WTC11 (cell line): ENCODE results near the gene POFUT2. TPM values are rescaled to one million over a fixed set of nuclear protein-coding genes. Genes with fewer than 3 reads are reported as not detected.

Experiments
- ATAC-seq: fragments of 200-7000 bp; cut with Tn5 transposase; 2 replicates; pipeline ENCODE4 v1.10.0; 2021; ENCODE audit warnings: mild to moderate bottlenecking, moderate library complexity
- CTCF ChIA-PET: fragments of 300-600 bp; sonication (Branson Sonifier 250); formaldehyde crosslinking; loops from one replicate; lab custom pipeline; 2021; ENCODE audit warnings: antibody characterized with exemption; lab: Charles Lee
- POLR2A ChIA-PET: fragments of 350-600 bp; sonication (Branson Sonifier 250); formaldehyde crosslinking; loops from one replicate; lab custom pipeline; 2021; ENCODE audit warnings: antibody characterized with exemption; lab: Charles Lee
- DNase-seq: peaks from one replicate; pipeline ENCODE4 v3.0.0; 2021; ENCODE audit warnings: low spot score
- H3K27ac Mint-ChIP-seq: 2 replicates; pipeline ENCODE4 v1.8.0; 2021; ENCODE audit warnings: mixed read lengths
- H3K27me3 Mint-ChIP-seq: 2 replicates; pipeline ENCODE4 v1.8.0; 2021; ENCODE audit warnings: low read depth, mild to moderate bottlenecking, moderate library complexity, mixed read lengths
- H3K36me3 Mint-ChIP-seq: 2 replicates; pipeline ENCODE4 v1.8.0; 2021; ENCODE audit warnings: mixed read lengths
- H3K4me1 Mint-ChIP-seq: 2 replicates; pipeline ENCODE4 v1.8.0; 2022; ENCODE audit warnings: mixed read lengths
- H3K4me3 Mint-ChIP-seq: 2 replicates; pipeline ENCODE4 v1.8.0; 2021; ENCODE audit warnings: mild to moderate bottlenecking, moderate library complexity, mixed read lengths
- H3K9me3 Mint-ChIP-seq: 2 replicates; pipeline ENCODE4 v1.8.0; 2021; ENCODE audit warnings: mixed read lengths
- ATF6 ChIP-seq: sonication (generic); formaldehyde crosslinking; IDR thresholded peaks from 2 replicates; pipeline ENCODE4 v1.8.1; 2023; ENCODE audit warnings: mild to moderate bottlenecking, missing genetic modification reagents
- CDX4 ChIP-seq: fragments of 250-450 bp; sonication (Bioruptor Pico); IDR thresholded peaks from 2 replicates; pipeline ENCODE4 v1.9.0; 2021; ENCODE audit warnings: moderate library complexity, mild to moderate bottlenecking, inconsistent platforms, borderline replicate concordance
- FOXP1 ChIP-seq: sonication (generic); formaldehyde crosslinking; IDR thresholded peaks from 2 replicates; pipeline ENCODE4 v1.8.0; 2022; ENCODE audit warnings: missing genetic modification reagents, mild to moderate bottlenecking, moderate library complexity, borderline replicate concordance
- FOXP4 ChIP-seq: sonication (generic); formaldehyde crosslinking; IDR thresholded peaks from 2 replicates; pipeline ENCODE4 v1.8.0; 2022; ENCODE audit warnings: mild to moderate bottlenecking, missing genetic modification reagents
- HMGA2 ChIP-seq: fragments of 250-450 bp; sonication (Bioruptor Pico); IDR thresholded peaks from 2 replicates; pipeline ENCODE4 v1.4.0; 2021; ENCODE audit warnings: mild to moderate bottlenecking, moderate library complexity
- HMGXB4 ChIP-seq: sonication (generic); formaldehyde crosslinking; IDR thresholded peaks from 2 replicates; pipeline ENCODE4 v1.8.1; 2023; ENCODE audit warnings: mild to moderate bottlenecking, moderate library complexity, missing genetic modification reagents
- IRF1 ChIP-seq: sonication (generic); formaldehyde crosslinking; IDR thresholded peaks from 2 replicates; pipeline ENCODE4 v1.8.0; 2023; ENCODE audit warnings: missing genetic modification reagents
- KAT7 ChIP-seq: sonication (generic); formaldehyde crosslinking; IDR thresholded peaks from 2 replicates; pipeline ENCODE4 v1.8.1; 2023; ENCODE audit warnings: missing genetic modification reagents, mild to moderate bottlenecking, borderline replicate concordance
- PRRX2 ChIP-seq: fragments of 250-450 bp; sonication (Bioruptor Pico); IDR thresholded peaks from 2 replicates; pipeline ENCODE4 v1.8.0; 2021; ENCODE audit warnings: mild to moderate bottlenecking
- RELA ChIP-seq: sonication (generic); formaldehyde crosslinking; IDR thresholded peaks from 2 replicates; pipeline ENCODE4 v1.8.1; 2022; ENCODE audit warnings: missing genetic modification reagents, mild to moderate bottlenecking, borderline replicate concordance
- SMAD4 ChIP-seq: sonication (generic); formaldehyde crosslinking; IDR thresholded peaks from 2 replicates; pipeline ENCODE4 v1.8.0; 2022; ENCODE audit warnings: mild to moderate bottlenecking, missing genetic modification reagents
- SOX15 ChIP-seq: fragments of 250-450 bp; sonication (Bioruptor Pico); IDR thresholded peaks from 2 replicates; pipeline ENCODE4 v1.9.0; 2021; ENCODE audit warnings: mild to moderate bottlenecking
- TEAD1 ChIP-seq: sonication (generic); formaldehyde crosslinking; IDR thresholded peaks from 2 replicates; pipeline ENCODE4 v1.8.0; 2022; ENCODE audit warnings: mild to moderate bottlenecking, missing genetic modification reagents
- TP53 ChIP-seq: sonication (generic); formaldehyde crosslinking; IDR thresholded peaks from 2 replicates; pipeline ENCODE4 v1.8.1; 2023; ENCODE audit warnings: mild to moderate bottlenecking, missing genetic modification reagents
- USF1 ChIP-seq: sonication (generic); formaldehyde crosslinking; IDR thresholded peaks from 2 replicates; pipeline ENCODE4 v1.8.0; 2022; ENCODE audit warnings: mild to moderate bottlenecking, missing genetic modification reagents
- ZBTB43 ChIP-seq: sonication (generic); formaldehyde crosslinking; IDR thresholded peaks from 2 replicates; pipeline ENCODE4 v1.8.1; 2023; ENCODE audit warnings: mild to moderate bottlenecking, missing genetic modification reagents
- ZNF263 ChIP-seq: sonication (generic); formaldehyde crosslinking; IDR thresholded peaks from 2 replicates; pipeline ENCODE4 v1.8.1; 2022; ENCODE audit warnings: low read depth, mild to moderate bottlenecking, moderate library complexity, missing genetic modification reagents
- ZNF281 ChIP-seq: sonication (generic); formaldehyde crosslinking; IDR thresholded peaks from 2 replicates; pipeline ENCODE4 v1.8.0; 2023; ENCODE audit warnings: mild to moderate bottlenecking, missing genetic modification reagents
- ZNF317 ChIP-seq: sonication (generic); formaldehyde crosslinking; IDR thresholded peaks from 2 replicates; pipeline ENCODE4 v1.8.1; 2023; ENCODE audit warnings: low read depth, mild to moderate bottlenecking, moderate library complexity, missing genetic modification reagents, borderline replicate concordance
- ZNF423 ChIP-seq: fragments of 250-450 bp; sonication (Bioruptor Pico); IDR thresholded peaks from 2 replicates; pipeline ENCODE4 v2.1.2; 2022; ENCODE audit warnings: mild to moderate bottlenecking, moderate library complexity
- total RNA-seq: library from RNA; stranded (reverse); gene quantifications from 3 replicates; pipeline ENCODE4 v1.2.3, GENCODE V29; 2021

Gene POFUT2
- total RNA-seq, 1 experiment from 2014 or later: 39.7 TPM

GRCh38 chr21:45309987-45310381 lies 22.3 kb upstream of the POFUT2 start:
- H3K4me1 Mint-ChIP-seq: peaks cover 6% of the 10 kb centered on the region; the same call in 1 of the 2 replicates
- peaks cover 12% of the 10 kb centered on the region for H3K9me3 Mint-ChIP-seq
- H3K27me3 Mint-ChIP-seq: peaks cover 9% of the 10 kb centered on the region
- H3K27ac Mint-ChIP-seq: no peak overlapping the region
- no peak overlapping the region for H3K4me3 Mint-ChIP-seq
- no peak for ATAC-seq
- DNase-seq: no peak
- TF ChIP-seq HMGA2 (CRISPR knock-in tag) (no peak), FOXP1 (CRISPR knock-in tag) (no peak), RELA (CRISPR knock-in tag) (no peak), KAT7 (CRISPR knock-in tag) (no peak), SMAD4 (CRISPR knock-in tag) (no peak), ZNF423 (no peak), PRRX2 (CRISPR knock-in tag) (no peak), IRF1 (no peak), FOXP4 (CRISPR knock-in tag) (no peak), ZNF281 (no peak), SOX15 (CRISPR knock-in tag) (no peak), ZNF317 (CRISPR knock-in tag) (no peak), ZNF263 (CRISPR knock-in tag) (no peak), TP53 (CRISPR knock-in tag) (no peak), TEAD1 (CRISPR knock-in tag) (no peak), CDX4 (CRISPR knock-in tag) (no peak), HMGXB4 (CRISPR knock-in tag) (no peak), ATF6 (no peak), USF1 (no peak), ZBTB43 (CRISPR knock-in tag) (no peak)
- H3K36me3 Mint-ChIP-seq: no peaks in the 10 kb centered on the region
- ChIA-PET CTCF (interaction anchor here (1.0 to 2.2 kb wide), 2 partner anchors 130 to 170 kb away, joined by 3 to 16 read pairs; no protein-coding TSS in a partner anchor), POLR2A (no interaction called here)
